RWPE1 (cell line): ENCODE measurements around the gene GSTM4.

ENCODE experiments used
- CTCF ChIA-PET: fragments of 350-600 bp; sonication (Branson Sonifier 250); formaldehyde crosslinking; extraction: SDS; loops from one replicate; lab custom pipeline; 2021; lab: Yijun Ruan, JAX
- POLR2A ChIA-PET: fragments of 400-600 bp; formaldehyde crosslinking; extraction: SDS; loops from one replicate; lab custom pipeline; 2020; ENCODE audit warnings: antibody characterized with exemption; ENCODE audit not compliant: low non-redundant PET; lab: Yijun Ruan, JAX
- DNase-seq: peaks from one replicate; pipeline ENCODE4 v3.0.0; 2012; ENCODE audit warnings: low spot score
- H3K27ac ChIP-seq: fragments of 450-650 bp; 2 replicates; pipeline ENCODE4 v1.5.1; 2017
- TF ChIP-seq, protein P1 (sequence below): fragments of 450-650 bp; conservative IDR thresholded peaks from 2 replicates; pipeline ENCODE4 v1.5.1; 2017; ENCODE audit warnings: low read depth, mild to moderate bottlenecking

The GSTM4 gene

DNA sequence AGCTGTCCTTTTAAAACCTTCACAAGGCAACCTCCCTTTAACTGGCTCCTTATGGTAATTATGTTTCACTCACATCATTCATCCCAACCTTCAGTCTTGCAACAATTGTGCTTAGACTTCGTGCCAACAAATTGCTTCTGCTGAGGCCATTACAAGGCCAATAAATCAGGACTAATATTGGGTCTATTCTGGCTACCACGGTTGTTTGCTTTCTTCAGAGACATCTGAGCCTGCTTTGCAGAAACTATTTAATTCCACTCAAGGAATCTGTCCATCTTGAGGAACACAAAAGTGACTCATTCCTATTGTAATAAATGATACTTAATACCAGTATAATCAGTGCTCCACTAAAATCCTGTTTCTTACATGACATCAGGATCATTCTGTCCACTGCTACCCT is 2.6 kb upstream of the GSTM4 start:
- ChIA-PET CTCF (interaction anchor here (0.5 to 5.1 kb wide), 3 partner anchors 13 to 328 kb away, joined by 3 to 37 read pairs (median 5); no protein-coding TSS in a partner anchor), POLR2A (no interaction called here)
- TF ChIP-seq, protein P1, sequence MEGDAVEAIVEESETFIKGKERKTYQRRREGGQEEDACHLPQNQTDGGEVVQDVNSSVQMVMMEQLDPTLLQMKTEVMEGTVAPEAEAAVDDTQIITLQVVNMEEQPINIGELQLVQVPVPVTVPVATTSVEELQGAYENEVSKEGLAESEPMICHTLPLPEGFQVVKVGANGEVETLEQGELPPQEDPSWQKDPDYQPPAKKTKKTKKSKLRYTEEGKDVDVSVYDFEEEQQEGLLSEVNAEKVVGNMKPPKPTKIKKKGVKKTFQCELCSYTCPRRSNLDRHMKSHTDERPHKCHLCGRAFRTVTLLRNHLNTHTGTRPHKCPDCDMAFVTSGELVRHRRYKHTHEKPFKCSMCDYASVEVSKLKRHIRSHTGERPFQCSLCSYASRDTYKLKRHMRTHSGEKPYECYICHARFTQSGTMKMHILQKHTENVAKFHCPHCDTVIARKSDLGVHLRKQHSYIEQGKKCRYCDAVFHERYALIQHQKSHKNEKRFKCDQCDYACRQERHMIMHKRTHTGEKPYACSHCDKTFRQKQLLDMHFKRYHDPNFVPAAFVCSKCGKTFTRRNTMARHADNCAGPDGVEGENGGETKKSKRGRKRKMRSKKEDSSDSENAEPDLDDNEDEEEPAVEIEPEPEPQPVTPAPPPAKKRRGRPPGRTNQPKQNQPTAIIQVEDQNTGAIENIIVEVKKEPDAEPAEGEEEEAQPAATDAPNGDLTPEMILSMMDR, result no peak
- no peak overlapping the region for H3K27ac ChIP-seq
- DNase-seq, result no peak

DNA sequence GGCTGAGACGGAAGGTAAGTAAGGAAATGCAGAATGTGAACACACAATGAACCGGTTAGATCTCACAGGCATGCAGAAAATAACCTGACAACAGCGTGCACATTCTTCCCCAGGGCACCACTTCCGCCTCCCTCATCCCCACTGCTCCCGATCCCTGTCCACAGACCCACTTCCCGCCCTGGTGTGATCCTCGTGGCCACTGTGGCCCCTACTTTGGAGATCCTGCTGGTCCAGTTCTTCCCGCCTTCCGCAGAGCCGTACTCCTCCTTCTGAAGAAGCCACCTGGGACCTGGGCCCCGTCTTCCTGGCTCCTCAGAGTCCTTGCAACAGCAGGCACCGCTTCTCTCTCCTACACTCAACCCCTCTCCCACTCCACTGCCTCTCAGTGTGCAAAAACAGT is 1.4 kb upstream of the GSTM4 start:
- no peak overlapping the region for H3K27ac ChIP-seq
- ChIA-PET CTCF (interaction anchor here (0.6 kb wide), 1 partner anchor 98 kb away, joined by 3 read pairs; no protein-coding TSS in a partner anchor), POLR2A (no interaction called here)
- TF ChIP-seq, protein P1, result no peak
- DNase-seq, result no peak

DNA sequence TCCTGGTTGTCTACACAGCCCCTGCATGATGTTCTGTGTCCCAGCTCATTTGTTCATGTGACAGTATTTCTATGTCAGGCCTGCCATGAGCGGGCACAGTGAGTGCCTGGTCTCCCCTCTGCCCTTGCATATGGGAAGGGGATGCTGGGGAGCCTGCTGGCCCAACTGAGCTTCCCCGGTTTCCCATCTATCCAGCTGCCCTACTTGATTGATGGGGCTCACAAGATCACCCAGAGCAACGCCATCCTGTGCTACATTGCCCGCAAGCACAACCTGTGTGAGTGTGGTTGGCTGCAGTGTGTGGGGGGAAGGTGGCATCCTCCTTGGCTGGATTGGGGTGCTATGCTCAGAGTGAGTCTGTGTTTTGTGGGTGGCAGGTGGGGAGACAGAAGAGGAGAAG is 1.5 kb downstream of the GSTM4 start:
- ChIA-PET POLR2A (no interaction called here), CTCF (interaction anchor here (1.8 kb wide), 1 partner anchor 17 kb away, joined by 9 read pairs; no protein-coding TSS in a partner anchor)
- no peak for DNase-seq
- no peak overlapping the region for H3K27ac ChIP-seq
- TF ChIP-seq, protein P1, result no peak

DNA sequence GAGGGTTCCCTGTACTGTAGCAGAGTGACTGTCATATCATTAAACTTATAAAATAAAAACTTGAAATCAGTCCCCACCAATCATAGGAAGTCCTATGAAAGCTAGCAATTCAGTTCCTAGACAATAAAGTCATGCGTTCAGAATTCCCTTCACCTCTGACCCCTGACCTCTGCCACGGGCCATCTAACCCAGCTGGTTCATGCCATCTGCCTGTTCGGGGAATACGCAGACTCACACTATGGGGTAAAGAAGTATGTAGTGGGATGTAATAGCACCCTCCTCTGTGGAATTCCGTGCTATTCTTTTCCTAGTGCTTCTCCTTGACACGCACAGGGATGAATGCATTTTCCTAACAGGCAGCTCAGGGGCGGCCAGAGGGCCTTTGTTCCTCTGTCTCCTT is 2.1 kb downstream of the GSTM4 start:
- H3K27ac ChIP-seq, result no peak overlapping the region
- ChIA-PET CTCF (interaction anchor here (0.5 kb wide), 1 partner anchor 372 kb away, joined by 3 read pairs; no protein-coding TSS in a partner anchor), POLR2A (no interaction called here)
- TF ChIP-seq, protein P1, result no peak
- no peak for DNase-seq

DNA sequence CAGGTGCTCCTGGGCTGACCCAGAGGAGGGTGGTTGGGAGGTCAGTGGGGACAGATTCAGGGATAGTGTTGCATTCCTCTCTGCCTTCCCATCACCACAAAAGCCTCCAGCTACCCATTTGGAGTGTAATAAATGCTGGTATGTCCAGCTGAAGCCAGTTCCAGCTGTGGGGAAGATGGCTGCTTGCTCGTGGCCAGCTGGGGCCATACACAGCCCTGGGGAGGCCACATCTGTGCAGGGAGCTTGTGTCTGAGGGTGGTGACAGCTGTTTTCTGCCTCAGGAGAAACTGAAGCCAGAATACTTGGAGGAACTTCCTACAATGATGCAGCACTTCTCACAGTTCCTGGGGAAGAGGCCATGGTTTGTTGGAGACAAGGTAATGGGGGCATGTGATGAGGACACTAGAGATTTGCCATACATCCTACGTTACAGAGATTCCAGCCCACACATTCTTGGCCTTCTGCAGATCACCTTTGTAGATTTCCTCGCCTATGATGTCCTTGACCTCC is 2.7 kb downstream of the GSTM4 start:
- TF ChIP-seq, protein P1, result no peak
- no peak for DNase-seq
- POLR2A ChIA-PET, result no interaction called here
- peak overlapping the region; percentile 19; the same call in 1 of the 2 replicates for H3K27ac ChIP-seq
- CTCF ChIA-PET, result interaction anchor here (0.5 kb wide), 1 partner anchor 371 kb away, joined by 3 read pairs; no protein-coding TSS in a partner anchor

DNA sequence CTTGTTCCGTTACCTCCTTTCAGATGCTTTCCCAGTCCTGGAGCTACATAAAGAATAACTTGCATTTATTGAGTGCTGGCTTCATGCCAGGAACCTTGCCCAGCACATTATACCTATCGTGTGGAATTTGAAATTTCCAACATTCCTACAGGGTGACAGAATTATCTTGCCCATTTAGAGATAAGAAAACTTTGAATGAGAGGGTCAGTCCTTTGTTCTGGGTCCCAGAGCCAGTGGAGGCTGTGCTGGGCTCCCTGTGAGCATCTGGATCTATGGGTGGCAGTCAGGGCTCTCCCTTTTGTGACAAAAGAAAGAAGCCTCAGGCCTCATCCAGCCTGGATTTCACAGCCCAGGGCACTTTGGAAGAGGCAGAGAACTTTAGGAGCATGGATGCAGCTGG is 3.2 kb downstream of the GSTM4 start:
- ChIA-PET CTCF (no interaction called here), POLR2A (no interaction called here)

More for the DNA sequence above, 3.2 kb downstream of the GSTM4 start:
- TF ChIP-seq, protein P1, result no peak
- no peak for DNase-seq
- no peak overlapping the region for H3K27ac ChIP-seq
